Spleen (tissue), 11 donors: Measurements from ENCODE around the gene MDGA2. TPM values are rescaled to one million over a fixed set of nuclear protein-coding genes. Genes with fewer than 3 reads are reported as not detected.
"Not testable (repeated sequence)": the region's sequence is repeated elsewhere in the genome, so short reads cannot be mapped to it uniquely, and the experiment has no call there.

ENCODE experiments used
- DNase-seq: peaks from one replicate; pipeline ENCODE4 v3.0.0-alpha.2; 2020
- H3K27ac ChIP-seq, 8 donors: fragments of 200-600 bp; sonication (generic) in 7 of 8; 1 replicate in 4 of 8; 2 replicates in 4 of 8; pipeline versions ENCODE4 v1.5.0 to v1.8.0; 2016 to 2021; ENCODE audit warnings: inconsistent platforms in 4 of 8, mild to moderate bottlenecking in 4 of 8, moderate library complexity in 1 of 8
- H3K27me3 ChIP-seq, 7 donors: fragments of 200-600 bp; sonication (generic) in 6 of 7; replicated peaks in 1 of 7; 1 replicate in 4 of 7; 2 replicates in 3 of 7; pipeline versions ENCODE4 v1.5.0 to v1.8.0; 2016 to 2021; ENCODE audit warnings: inconsistent platforms in 3 of 7, mild to moderate bottlenecking in 1 of 7
- H3K36me3 ChIP-seq, 6 donors: fragments of 200-600 bp; sonication (generic) in 5 of 6; 1 replicate in 4 of 6; 2 replicates in 2 of 6; pipeline versions ENCODE4 v1.5.0 to v1.8.0; 2016 to 2021; ENCODE audit warnings: inconsistent platforms in 2 of 6
- H3K4me1 ChIP-seq, 6 donors: fragments of 200-600 bp; sonication (generic) in 5 of 6; 1 replicate in 3 of 6; 2 replicates in 3 of 6; pipeline versions ENCODE4 v1.5.0 to v1.8.0; 2016 to 2021; ENCODE audit warnings: inconsistent platforms in 3 of 6
- H3K4me3 ChIP-seq, 8 donors: fragments of 200-600 bp; sonication (generic) in 7 of 8; 1 replicate in 4 of 8; 2 replicates in 4 of 8; pipeline versions ENCODE4 v1.5.0 to v1.8.0; 2016 to 2021; ENCODE audit warnings: inconsistent platforms in 4 of 8, mild to moderate bottlenecking in 4 of 8, moderate library complexity in 2 of 8
- H3K9me3 ChIP-seq, 8 donors: fragments of 200-600 bp; sonication (generic) in 7 of 8; 1 replicate in 4 of 8; 2 replicates in 4 of 8; pipeline versions ENCODE4 v1.5.0 to v1.8.0; 2016 to 2021; ENCODE audit warnings: inconsistent platforms in 4 of 8
- CTCF ChIP-seq, 11 experiments: fragments of 200-600 bp in 7 of 11; fragments of 450-650 bp in 4 of 11; sonication (generic) in 4 of 11; IDR thresholded peaks in 8 of 11; conservative IDR thresholded peaks in 3 of 11; 1 replicate in 7 of 11; 2 replicates in 4 of 11; pipeline versions ENCODE4 v1.4.0 to v1.8.0; 2016 to 2021; ENCODE audit warnings: antibody characterized with exemption in 11 of 11, inconsistent platforms in 4 of 11, mild to moderate bottlenecking in 1 of 11
- POLR2A ChIP-seq, 3 donors: fragments of 450-650 bp; IDR thresholded peaks; one replicate each; pipeline ENCODE4 v1.5.1; 2017; ENCODE audit warnings: antibody characterized with exemption in 3 of 3, mild to moderate bottlenecking in 1 of 3
- POLR2AphosphoS5 ChIP-seq, 3 donors: sonication (generic); formaldehyde crosslinking; IDR thresholded peaks; one replicate each; pipeline ENCODE4 v1.5.1; 2017; ENCODE audit warnings: antibody characterized with exemption in 3 of 3
- WGBS, 5 donors: extraction: QIAGEN DNeasy Blood & Tissue Kit in 3 of 5; methylation state at CpG; one replicate each; pipeline versions ENCODE4 v1.1.5 to v1.1.7; 2013 to 2018; 5-methylcytosine and 5-hydroxymethylcytosine counted together
- intact Hi-C: fragments of 100-400 bp; cut with DNase I; formaldehyde crosslinking; loops from one replicate; pipeline ENCODE4 v1.15.0; 2023; ENCODE audit warnings: low total_unique reads
- polyA plus RNA-seq, 3 donors: library from polyadenylated mRNA; stranded (reverse); fragments of 200-250 nt; gene quantifications; one replicate each; pipeline ENCODE4 v1.2.1, GENCODE V29; 2013
- total RNA-seq, 7 donors: library from RNA; depleted of rRNA in 3 of 7; stranded (reverse); fragments of >200 nt in 3 of 7; fragmentation: NEBNext Ultra II Directional in 4 of 7; extraction: Animal tissue kit (Norgen Biotek cat#: 25700) in 4 of 7; gene quantifications; one replicate each; pipeline versions ENCODE4 v1.1.0 to v1.2.1, GENCODE V29; 2016 to 2021
- donor health status: healthy with polysubstance abuse.
- donor health status: DM: no; HTN: no; CAD: no; lungs with moderate emphysema.
- donor health status: DM: no; HTN: no; CAD: no.
- donor health status: Bipolar disorder and iron deficiency.
- donor health status: healthy.
- donor health status: DM: no; HTN: no; CAD: no.
- donor health status: DM: yes; HTN: yes; CAD: no.

Gene MDGA2
- total and polyA plus RNA-seq, 10 donors: 0.06 to 0.26 (median 0.07) TPM; not detected in 7

DNA sequence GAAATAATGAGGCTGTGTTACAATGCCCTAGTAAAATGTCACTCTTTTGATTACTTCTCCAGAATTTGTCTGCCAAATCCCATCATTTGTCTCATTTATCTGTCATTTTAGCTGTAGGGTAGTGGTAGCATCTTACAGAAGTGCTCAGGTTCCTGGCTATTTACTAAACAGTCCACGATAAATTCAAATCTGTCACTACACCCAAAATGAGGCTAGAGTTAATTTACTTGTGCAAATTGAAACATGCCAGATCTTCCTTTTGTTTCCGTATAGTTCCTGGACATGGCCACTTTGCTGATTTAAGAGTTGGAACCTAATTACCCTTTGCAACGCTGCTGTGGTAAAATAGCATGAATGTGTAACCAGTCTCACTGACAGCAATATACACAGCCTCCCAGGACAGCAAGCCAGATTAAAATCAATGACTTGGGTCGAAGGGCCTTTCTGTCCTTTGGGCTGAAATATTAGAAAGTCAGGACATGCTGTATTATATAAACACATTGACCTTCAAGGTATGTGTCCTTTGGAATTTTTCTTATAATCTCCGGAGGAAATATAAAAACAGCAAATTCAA lies 485.4 kb downstream of the MDGA2 start:
- Histone ChIP-seq H3K27me3 (no peaks in the 10 kb centered on the region), H3K4me3 (no peak overlapping the region), H3K27ac (no peak overlapping the region), H3K4me1 (no peaks in the 10 kb centered on the region), H3K36me3 (no peaks in the 10 kb centered on the region), H3K9me3 (no peaks in the 10 kb centered on the region)
- 81 to 91% (median 87%) methylated on average over 5 of the region's 5 CpGs for WGBS, 5 donors
- no peak for DNase-seq
- intact Hi-C loops: no loop called here
- TF ChIP-seq POLR2A (IDR thresholded peaks at IDR 0.05): no peak

- Histone ChIP-seq H3K9me3 (no peaks in the 10 kb centered on the region), H3K36me3 (no peaks in the 10 kb centered on the region), H3K4me3 (no peak overlapping the region), H3K4me1 (no peaks in the 10 kb centered on the region), H3K27me3 (no peaks in the 10 kb centered on the region), H3K27ac (no peak overlapping the region)
- 58 to 78% (median 67%) methylated on average over 2 of the region's 2 CpGs for WGBS, 5 donors
- intact Hi-C loops: no loop called here
- no peak for TF ChIP-seq CTCF (IDR thresholded peaks at IDR 0.05 in 8 of 11, conservative IDR thresholded peaks at IDR 0.05 in 3 of 11)
- TF ChIP-seq POLR2A (IDR thresholded peaks at IDR 0.05): no peak
- no peak for TF ChIP-seq POLR2AphosphoS5 (IDR thresholded peaks at IDR 0.05)
- DNase-seq: no peak
These were observed 488.9 kb downstream of the MDGA2 start for GRCh38 chr14:47186486-47186885.

- 84 to 100% (median 89%) methylated on average over 1 of the region's 1 CpG for WGBS, 5 donors
- H3K36me3 ChIP-seq: no peaks in the 10 kb centered on the region
- peaks cover 0 to 6% (median 0%) of the 10 kb centered on the region in 8 donors for H3K9me3 ChIP-seq
- TF ChIP-seq POLR2A (IDR thresholded peaks at IDR 0.05): no peak
- no peak for TF ChIP-seq POLR2AphosphoS5 (IDR thresholded peaks at IDR 0.05)
- no peak for TF ChIP-seq CTCF (IDR thresholded peaks at IDR 0.05 in 8 of 11, conservative IDR thresholded peaks at IDR 0.05 in 3 of 11)
- H3K27ac ChIP-seq: no peak overlapping the region
- no peaks in the 10 kb centered on the region for H3K4me1 ChIP-seq
- no peak overlapping the region for H3K4me3 ChIP-seq
- H3K27me3 ChIP-seq: no peaks in the 10 kb centered on the region
- intact Hi-C loops: no loop called here
- DNase-seq: no peak
These were observed 495.5 kb downstream of the MDGA2 start for GRCh38 chr14:47179906-47180305.

DNA sequence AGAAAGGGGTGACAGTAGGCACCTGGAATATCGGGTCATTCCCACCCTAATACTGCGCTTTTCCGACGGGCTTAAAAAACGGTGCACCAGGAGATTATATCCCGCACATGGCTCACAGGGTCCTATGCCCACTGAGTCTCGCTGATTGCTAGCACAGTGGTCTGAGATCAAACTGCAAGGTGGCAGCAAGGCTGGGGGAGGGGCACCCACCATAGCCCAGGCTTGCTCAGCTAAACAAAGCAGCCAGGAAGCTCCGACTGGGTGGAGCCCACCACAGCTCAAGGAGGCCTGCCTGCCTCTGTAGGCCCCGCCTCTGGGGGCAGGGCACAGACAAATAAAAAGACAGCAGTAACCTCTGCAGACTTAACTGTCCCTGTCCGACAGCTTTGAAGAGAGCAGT lies 503.5 kb downstream of the MDGA2 start:
- H3K27ac ChIP-seq, H3K4me1 ChIP-seq, H3K27me3 ChIP-seq, intact Hi-C loops, H3K4me3 ChIP-seq, H3K36me3 ChIP-seq, DNase-seq: not testable (repeated sequence)
- peaks cover 0 to 18% (median 10%) of the 10 kb centered on the region in 8 donors for H3K9me3 ChIP-seq
- 84 to 95% (median 91%) methylated on average over 9 to 10 of the region's 10 CpGs for WGBS, 5 donors

DNA sequence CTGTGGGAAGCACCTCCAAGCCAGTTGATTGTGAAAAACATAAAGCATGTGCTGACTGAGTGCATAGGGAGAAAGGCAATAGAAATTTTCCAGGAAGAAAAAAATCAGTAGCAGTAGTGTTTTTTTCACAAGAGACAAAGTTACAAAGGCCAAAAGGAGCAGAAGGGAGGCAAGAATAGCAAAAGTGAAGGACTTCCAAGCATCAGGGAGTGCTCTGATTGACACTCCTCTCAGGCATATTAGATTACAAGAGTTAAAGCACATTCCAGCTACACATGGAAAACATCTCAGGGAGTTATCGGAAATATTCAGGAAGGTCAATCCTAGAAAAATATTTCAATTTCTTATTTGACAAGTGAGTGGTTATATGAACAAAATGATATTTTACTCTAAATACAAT lies 508.0 kb downstream of the MDGA2 start:
- DNase-seq: no peak
- TF ChIP-seq POLR2A (IDR thresholded peaks at IDR 0.05) (no peak), CTCF (IDR thresholded peaks at IDR 0.05 in 8 of 11, conservative IDR thresholded peaks at IDR 0.05 in 3 of 11) (no peak), POLR2AphosphoS5 (IDR thresholded peaks at IDR 0.05) (no peak)
- no peak overlapping the region for H3K27ac ChIP-seq
- H3K4me1 ChIP-seq: no peaks in the 10 kb centered on the region
- WGBS, 5 donors: 82 to 93% (median 85%) methylated on average over 1 of the region's 1 CpG
- no peaks in the 10 kb centered on the region for H3K27me3 ChIP-seq
- H3K9me3 ChIP-seq: peaks cover 0 to 30% (median 11%) of the 10 kb centered on the region in 8 donors
- intact Hi-C loops: no loop called here
- H3K36me3 ChIP-seq: no peaks in the 10 kb centered on the region
- no peak overlapping the region for H3K4me3 ChIP-seq
